GM10248 (cell line): ENCODE data around the gene ASB18.

Source experiments
- CTCF ChIA-PET: fragments of 300-600 bp; sonication (Branson Sonifier 250); formaldehyde crosslinking; extraction: SDS; loops from one replicate; lab custom pipeline; 2021; ENCODE audit warnings: antibody characterized with exemption; lab: Yijun Ruan, JAX
- POLR2A ChIA-PET: fragments of 350-650 bp; sonication (Branson Sonifier 250); formaldehyde crosslinking; extraction: SDS; loops from one replicate; lab custom pipeline; 2020; ENCODE audit warnings: antibody characterized with exemption; lab: Yijun Ruan, JAX
- DNase-seq: peaks from one replicate; pipeline ENCODE4 v3.0.0; 2012; ENCODE audit errors: extremely low spot score
- TF ChIP-seq, protein P1 (sequence below): IDR thresholded peaks from 2 replicates; pipeline ENCODE4 v1.5.1; 2012; ENCODE audit warnings: mild to moderate bottlenecking, low read depth; ENCODE audit errors: extremely low read depth, missing control alignments, control extremely low read depth

ASB18 gene

DNA sequence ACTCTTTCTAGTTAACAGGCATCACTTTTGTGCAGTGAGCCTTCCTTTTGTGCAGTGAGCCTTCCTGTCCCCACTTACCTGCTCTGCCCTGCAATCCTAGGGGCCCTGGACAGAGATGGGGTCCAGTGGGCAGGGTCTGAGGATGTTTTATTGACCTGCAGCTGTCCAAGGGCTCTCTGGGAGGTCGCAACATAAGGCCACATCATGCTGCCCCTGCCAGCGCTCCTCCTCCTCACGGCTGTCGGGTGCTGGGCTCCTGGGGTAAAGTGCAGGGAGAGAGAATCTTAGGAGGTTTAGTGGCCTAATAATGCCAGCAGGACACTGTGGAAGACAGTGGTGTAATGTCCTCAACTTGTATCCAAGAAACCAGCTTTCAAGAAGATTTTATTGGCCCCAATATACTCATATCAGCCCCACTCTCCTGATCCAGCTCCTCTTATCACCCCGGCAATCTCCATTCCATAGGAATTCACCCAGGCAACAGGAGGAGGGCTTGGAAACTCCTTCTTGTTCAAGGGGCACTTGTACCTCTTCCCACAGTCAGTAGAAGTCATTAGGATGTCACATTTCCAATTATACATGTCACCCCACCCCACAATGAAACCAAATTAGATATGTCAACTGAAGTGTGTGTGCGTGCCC lies 41.9 kb upstream of the ASB18 start:
- no peak for DNase-seq
- POLR2A ChIA-PET = no interaction called here
- TF ChIP-seq, protein P1, sequence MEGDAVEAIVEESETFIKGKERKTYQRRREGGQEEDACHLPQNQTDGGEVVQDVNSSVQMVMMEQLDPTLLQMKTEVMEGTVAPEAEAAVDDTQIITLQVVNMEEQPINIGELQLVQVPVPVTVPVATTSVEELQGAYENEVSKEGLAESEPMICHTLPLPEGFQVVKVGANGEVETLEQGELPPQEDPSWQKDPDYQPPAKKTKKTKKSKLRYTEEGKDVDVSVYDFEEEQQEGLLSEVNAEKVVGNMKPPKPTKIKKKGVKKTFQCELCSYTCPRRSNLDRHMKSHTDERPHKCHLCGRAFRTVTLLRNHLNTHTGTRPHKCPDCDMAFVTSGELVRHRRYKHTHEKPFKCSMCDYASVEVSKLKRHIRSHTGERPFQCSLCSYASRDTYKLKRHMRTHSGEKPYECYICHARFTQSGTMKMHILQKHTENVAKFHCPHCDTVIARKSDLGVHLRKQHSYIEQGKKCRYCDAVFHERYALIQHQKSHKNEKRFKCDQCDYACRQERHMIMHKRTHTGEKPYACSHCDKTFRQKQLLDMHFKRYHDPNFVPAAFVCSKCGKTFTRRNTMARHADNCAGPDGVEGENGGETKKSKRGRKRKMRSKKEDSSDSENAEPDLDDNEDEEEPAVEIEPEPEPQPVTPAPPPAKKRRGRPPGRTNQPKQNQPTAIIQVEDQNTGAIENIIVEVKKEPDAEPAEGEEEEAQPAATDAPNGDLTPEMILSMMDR = no peak

DNA sequence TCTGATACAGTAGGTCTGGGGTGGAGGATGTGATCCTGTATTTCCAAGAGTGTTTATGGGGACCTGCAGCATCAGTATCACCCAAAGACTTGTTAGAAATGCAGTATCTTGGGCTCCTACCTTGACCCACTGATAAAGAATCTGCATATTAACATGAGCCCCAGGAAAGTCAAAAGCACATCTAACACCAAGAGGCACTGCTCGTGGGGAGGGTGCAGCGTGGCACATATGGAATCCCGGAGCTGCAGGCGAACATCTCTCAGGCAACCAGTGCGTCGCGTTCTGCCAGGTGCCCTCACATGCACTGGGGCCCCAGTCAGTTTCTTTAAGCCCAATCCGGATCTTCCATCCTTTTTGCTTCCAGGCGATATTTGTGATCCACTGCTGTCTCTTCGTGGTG lies 41.3 kb upstream of the ASB18 start:
- ChIA-PET POLR2A (no interaction called here), CTCF (no interaction called here)
- TF ChIP-seq, protein P1 = no peak
- no peak for DNase-seq

More for the DNA sequence above, 41.9 kb upstream of the ASB18 start:
- CTCF ChIA-PET = no interaction called here

DNA sequence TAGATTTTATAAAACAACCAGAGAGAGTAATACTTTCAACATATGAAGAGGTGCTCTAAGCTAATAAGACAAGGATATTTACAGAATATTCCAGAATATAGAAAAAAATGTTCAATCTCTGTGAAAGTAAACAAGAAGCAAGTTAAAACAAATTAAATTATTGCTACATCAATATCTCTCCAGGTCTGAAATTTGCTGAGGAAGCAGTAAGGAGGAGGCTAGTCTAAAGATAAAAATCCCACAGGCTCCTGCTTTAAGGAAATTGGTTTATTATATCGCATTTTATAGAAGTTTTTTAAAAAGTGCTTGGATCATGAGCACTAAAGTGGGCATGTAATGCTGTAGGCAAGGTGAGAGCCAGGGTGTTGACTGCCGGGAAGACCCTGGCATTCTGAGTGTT lies 39.7 kb upstream of the ASB18 start:
- no peak for DNase-seq
- POLR2A ChIA-PET = no interaction called here
- CTCF ChIA-PET = no interaction called here
- TF ChIP-seq, protein P1 = no peak

DNA sequence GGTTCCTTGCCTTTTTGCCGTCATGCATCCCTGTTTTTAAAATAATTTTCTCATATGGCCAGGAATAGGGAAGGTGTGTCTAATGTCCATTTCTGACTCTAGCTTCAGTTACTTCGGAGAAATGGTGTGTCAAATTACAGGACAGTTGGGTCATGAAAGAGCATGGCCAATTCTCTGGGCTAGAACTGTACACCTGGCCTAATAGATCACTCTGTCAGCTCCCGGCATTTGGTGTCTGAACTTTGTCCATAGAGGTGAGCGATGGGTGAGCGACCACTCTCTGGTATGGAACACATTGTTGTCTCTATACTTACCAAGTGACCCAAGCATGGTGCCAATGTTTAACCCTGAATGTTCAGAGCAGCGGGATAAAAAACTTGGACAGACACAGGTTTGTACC lies 38.3 kb upstream of the ASB18 start:
- no peak for DNase-seq
- ChIA-PET CTCF (interaction anchor here (0.6 kb wide), 1 partner anchor 19 kb away, joined by 3 read pairs; no protein-coding TSS in a partner anchor), POLR2A (no interaction called here)
- TF ChIP-seq, protein P1 = no peak

DNA sequence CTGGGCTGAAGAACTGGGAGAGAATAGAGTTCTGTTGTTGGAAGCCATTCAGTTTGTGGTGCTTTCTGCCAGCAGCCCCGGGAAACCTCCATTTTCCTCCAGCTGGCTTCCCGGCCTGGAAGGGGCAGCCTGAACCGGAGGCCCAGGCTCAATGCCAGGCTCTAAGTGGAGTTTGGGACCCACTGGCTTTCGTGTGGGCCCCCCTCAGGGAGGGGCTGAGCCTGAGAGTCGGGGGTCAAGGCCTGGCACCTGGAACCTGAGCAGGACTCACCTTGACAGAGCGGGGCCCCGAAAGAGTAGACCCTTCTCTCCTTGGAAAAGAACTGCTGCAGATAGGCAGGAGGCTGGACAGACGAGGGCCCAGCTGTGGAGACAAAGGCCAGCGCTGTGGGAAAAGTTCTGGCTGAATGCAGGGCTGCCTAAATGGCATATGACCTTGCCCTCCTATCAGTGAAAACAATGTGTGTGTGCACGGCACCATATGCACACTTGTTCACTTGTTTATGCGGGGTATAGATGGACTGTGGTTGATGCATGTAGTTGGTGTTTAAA lies 34.8 kb upstream of the ASB18 start:
- ChIA-PET POLR2A (no interaction called here), CTCF (no interaction called here)
- no peak for DNase-seq
- TF ChIP-seq, protein P1 = no peak

DNA sequence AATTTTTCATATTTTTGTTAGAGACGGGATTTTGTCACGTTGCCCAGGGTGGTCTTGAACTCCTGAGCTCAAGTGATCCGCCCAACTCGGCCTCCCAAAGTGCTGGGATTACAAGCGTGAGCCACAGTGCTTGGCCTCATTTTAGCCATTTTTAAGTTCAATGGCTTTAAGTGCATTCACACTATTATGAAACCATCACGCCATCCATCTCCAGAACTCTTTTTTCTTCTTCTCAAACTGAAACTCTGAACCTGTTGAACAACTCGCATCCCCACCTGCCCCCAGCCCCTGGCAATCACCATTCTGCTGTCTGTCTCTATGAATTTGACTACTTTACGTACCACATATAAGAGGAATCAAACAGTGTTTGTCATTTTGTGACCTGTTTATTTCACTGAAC lies 31.3 kb upstream of the ASB18 start:
- TF ChIP-seq, protein P1 = no peak
- ChIA-PET POLR2A (no interaction called here), CTCF (no interaction called here)

More for the DNA sequence above, 31.3 kb upstream of the ASB18 start:
- DNase-seq = no peak
